Measurements from ENCODE around the gene CFAP58.

GRCh38 chr10:104314591-104315485, 38.8 kb upstream of the CFAP58 start:
- TF ChIP-seq TAF1 (IDR thresholded peaks at IDR 0.05; ENCODE audit: borderline replicate concordance, low read depth, low read length): no peak
- no peak for TF ChIP-seq POLR2A (IDR thresholded peaks at IDR 0.05; ENCODE audit: low read depth, low read length)

Measured in GM12892 (cell line).